ENCODE measurements around the gene TENM3. TPM values are rescaled to one million over a fixed set of nuclear protein-coding genes. Genes with fewer than 3 reads are reported as not detected.

Gene TENM3
- total RNA-seq, 4 donors from 2014 or later = 19.7 to 47.2 (median 33.0) TPM

DNA sequence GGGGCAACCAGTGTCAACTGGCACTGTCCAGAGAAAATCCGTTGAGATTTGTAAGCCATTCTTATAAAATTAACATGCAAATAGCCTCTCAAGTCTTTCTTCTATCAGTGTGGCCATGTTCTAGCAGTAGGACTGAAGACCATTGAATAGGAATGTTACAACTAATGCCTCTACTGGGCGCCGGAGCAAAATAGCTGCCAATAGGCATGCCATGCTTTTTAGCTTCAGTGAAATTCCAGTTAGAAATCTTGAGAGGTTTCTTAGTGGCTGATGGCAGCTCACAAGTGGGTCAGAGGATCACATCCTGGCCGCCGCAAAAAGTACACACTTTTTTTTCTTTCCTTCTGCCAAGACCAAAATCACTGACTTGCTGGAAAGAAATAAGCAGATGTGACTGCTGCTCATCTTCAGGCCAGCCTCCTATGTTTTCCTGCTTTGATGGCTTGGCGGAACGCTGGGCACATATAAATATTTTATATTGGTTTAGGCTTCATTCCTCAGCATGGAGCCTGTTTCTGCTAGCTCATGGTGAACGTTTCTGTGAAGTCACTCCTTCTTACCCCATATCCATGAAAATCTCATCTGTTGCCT lies 293.1 kb downstream of the TENM3 start:
- ATAC-seq (ENCODE audit: low FRiP score) = no peak
- no peak for DNase-seq (ENCODE audit: low spot score)
- TF ChIP-seq, protein P1, sequence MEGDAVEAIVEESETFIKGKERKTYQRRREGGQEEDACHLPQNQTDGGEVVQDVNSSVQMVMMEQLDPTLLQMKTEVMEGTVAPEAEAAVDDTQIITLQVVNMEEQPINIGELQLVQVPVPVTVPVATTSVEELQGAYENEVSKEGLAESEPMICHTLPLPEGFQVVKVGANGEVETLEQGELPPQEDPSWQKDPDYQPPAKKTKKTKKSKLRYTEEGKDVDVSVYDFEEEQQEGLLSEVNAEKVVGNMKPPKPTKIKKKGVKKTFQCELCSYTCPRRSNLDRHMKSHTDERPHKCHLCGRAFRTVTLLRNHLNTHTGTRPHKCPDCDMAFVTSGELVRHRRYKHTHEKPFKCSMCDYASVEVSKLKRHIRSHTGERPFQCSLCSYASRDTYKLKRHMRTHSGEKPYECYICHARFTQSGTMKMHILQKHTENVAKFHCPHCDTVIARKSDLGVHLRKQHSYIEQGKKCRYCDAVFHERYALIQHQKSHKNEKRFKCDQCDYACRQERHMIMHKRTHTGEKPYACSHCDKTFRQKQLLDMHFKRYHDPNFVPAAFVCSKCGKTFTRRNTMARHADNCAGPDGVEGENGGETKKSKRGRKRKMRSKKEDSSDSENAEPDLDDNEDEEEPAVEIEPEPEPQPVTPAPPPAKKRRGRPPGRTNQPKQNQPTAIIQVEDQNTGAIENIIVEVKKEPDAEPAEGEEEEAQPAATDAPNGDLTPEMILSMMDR (IDR thresholded peaks at IDR 0.05) = no peak

DNA sequence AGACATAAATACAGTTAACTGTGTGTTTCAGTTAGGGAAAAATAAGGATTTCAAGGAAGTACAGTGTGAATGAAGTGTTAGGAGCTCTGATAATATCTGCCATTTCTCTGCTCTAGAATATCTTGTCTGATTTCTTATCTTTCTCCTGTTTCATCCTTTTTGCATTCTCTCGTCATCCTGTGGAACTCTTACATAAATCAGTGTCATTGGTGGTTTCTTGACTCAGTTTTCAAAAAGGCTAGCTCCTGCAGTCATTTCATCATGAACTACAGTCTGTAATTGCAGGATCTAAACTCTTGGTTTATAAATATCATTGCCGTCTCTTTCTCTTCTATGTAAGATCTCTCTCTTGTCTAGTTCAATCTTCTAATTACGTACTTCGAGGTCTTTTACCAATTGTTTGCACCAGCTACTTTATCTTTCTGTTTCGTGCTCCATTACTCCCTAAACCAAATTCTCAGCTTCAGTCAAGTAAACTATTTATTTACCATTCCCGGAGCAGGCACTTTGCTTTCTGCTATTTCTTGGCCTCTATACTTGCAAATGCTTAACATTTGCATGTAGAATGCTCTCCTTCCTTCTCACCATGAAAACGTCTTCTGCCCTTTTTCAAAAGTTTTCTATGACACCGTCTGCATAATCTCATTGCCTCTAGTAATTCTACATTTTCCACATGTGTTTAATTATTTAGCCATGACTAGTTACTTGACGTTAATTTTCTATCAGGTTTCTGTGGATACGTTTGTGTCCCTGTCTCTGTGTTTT lies 294.0 kb downstream of the TENM3 start:
- TF ChIP-seq, protein P1 (IDR thresholded peaks at IDR 0.05) = no peak
- ATAC-seq (ENCODE audit: low FRiP score) (no peak), DNase-seq (ENCODE audit: low spot score) (no peak)

DNA sequence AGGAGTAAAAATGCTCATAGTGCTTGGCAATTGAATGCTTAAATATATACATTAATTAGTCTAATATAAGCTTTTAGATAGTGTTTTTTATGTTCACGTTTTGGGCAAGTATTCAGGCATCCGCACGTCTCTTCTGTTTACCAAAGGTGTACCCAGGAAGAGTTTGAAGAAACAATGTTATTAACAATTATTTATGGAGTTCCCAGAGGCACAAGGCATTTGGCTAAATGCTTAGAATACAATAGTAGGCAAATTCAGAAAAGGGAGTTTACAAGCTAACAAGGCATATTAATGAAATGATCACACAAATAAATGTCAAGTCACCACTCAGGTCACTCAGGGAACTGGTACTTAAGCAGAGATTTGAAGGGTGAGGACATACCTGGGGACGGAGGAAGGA lies 294.8 kb downstream of the TENM3 start:
- DNase-seq (ENCODE audit: low spot score) = no peak
- ATAC-seq (ENCODE audit: low FRiP score) = no peak
- TF ChIP-seq, protein P1 (IDR thresholded peaks at IDR 0.05) = no peak

DNA sequence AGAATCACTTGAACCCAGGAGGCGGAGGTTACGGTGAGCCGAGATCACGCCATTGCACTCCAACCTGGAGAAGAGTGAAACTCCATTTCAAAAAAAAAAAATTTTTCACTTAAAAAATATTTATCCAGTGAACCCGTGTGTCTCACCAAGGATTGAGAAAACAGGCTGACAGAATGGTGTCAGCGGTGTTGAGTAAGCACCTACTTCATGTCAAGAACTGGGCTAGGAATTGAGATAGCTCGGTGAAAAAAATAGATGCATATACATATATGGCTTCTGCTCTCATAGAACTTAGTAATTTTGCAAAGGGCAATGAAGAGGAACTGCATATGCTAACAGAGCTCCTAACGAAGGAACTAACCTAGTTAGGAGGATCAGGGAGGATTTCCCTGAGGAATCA lies 297.3 kb downstream of the TENM3 start:
- TF ChIP-seq, protein P1 (IDR thresholded peaks at IDR 0.05) = no peak
- DNase-seq (ENCODE audit: low spot score) (no peak), ATAC-seq (ENCODE audit: low FRiP score) (no peak)

DNA sequence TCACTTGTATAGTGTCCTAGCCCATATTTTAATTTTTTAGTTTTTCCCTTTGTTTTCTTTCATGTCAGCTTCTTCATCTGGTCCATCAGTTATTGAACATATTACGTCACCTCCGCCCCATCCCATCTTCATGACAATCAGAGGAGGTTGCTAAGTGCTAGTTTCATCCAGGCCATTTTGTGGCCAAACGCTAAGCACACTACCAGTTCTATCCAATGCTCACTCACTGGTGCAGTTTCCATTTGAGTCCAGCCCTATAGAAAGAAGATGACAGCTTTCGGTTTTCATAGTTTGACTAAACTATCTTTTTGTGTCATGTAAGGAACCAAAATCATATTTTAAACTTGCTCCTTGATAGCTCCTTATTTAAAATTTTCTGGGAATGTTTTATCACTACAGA lies 304.2 kb downstream of the TENM3 start:
- ATAC-seq (ENCODE audit: low FRiP score) (no peak), DNase-seq (ENCODE audit: low spot score) (no peak)
- TF ChIP-seq, protein P1 (IDR thresholded peaks at IDR 0.05) = no peak

DNA sequence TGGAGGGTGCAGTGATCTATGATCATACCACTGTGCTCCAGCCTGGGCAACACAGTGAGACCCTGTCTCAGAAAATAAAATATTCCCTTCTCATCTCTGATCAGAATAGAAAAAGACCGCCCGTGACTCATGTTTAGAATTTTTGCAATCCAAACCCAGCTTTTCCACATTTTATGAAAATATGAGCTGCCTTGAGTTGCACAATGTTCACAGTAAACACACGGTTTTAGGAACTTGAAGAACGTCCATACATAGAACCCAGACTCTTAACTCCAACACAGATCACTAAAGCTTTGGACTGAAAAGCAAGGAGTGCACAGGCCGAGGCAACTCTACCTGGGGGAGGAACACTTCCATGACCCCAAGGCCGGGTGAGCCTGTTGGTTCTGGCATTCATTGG lies 305.0 kb downstream of the TENM3 start:
- TF ChIP-seq, protein P1 (IDR thresholded peaks at IDR 0.05) = no peak
- no peak for ATAC-seq (ENCODE audit: low FRiP score)
- no peak for DNase-seq (ENCODE audit: low spot score)

DNA sequence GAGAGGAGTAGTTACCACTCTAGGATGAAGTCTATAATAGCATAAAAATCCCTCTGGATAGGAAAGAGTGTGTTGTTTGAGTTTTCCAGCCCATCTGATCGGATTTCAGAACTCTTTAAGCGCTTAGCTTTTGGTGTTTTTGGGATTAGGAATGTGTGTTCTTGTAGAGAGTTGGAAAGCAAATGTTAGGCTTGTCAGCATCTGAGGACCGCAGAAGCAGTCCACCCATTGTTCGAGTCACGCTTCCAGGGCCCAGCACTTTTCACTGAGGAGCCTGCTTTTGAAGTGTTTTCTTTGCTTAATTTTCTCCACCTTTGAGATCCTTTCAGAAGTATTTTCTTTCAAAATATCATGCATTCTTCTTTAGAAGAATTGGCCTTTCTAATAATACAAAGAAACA lies 306.2 kb downstream of the TENM3 start:
- TF ChIP-seq, protein P1 (IDR thresholded peaks at IDR 0.05) = no peak
- DNase-seq (ENCODE audit: low spot score) (no peak), ATAC-seq (ENCODE audit: low FRiP score) (no peak)

Data from omental fat pad (tissue), 4 donors.